ENCODE results near the gene AP3S2. TPM values are rescaled to one million over a fixed set of nuclear protein-coding genes. Genes with fewer than 3 reads are reported as not detected.

Gene AP3S2
- total RNA-seq, 1 donor from 2014 or later: 47.5 TPM

Small RNAs within 50 kb of the gene (microRNA-seq; reads per million reads assigned to microRNA genes)
- not detected for gene MIR5009
- not detected for gene MIR5094

Other genes with a start within 250 kb of the AP3S2 start
- 1.9 TPM for gene KIF7, start 238.5 kb downstream of the AP3S2 start, total RNA-seq
- gene PLIN1, start 214.6 kb downstream of the AP3S2 start, total RNA-seq: 9.9 TPM
- 13.4 TPM for gene PEX11A, start 203.2 kb downstream of the AP3S2 start, total RNA-seq
- gene WDR93, start 203.2 kb downstream of the AP3S2 start, total RNA-seq: 0.11 TPM
- 11.6 TPM for gene MESP1, start 142.7 kb downstream of the AP3S2 start, total RNA-seq
- 0.13 TPM for gene MESP2, start 117.7 kb downstream of the AP3S2 start, total RNA-seq
- gene ANPEP, start 79.1 kb downstream of the AP3S2 start, total RNA-seq: 6.6 TPM
- gene ARPIN, start 19.0 kb upstream of the AP3S2 start, total RNA-seq: 10.6 TPM
- gene ZNF710, start 107.3 kb upstream of the AP3S2 start, total RNA-seq: 4.9 TPM
- 1,067 TPM for gene IDH2, start 208.5 kb upstream of the AP3S2 start, total RNA-seq